CD4-positive, CD25-positive, alpha-beta regulatory T cell (primary cell): ENCODE results near the gene APOBEC3H. TPM values are rescaled to one million over a fixed set of nuclear protein-coding genes. Genes with fewer than 3 reads are reported as not detected.
A peak's percentile ranks its signal among the peaks of the same experiment; 100 is the strongest.

Source experiments
- ATAC-seq, 2 donors: fragments of 150-1000 bp; cut with Tn5 transposase; one replicate each; pipeline ENCODE4 v1.10.0; 2021; ENCODE audit warnings: low read depth in 2 of 2, moderate number of reproducible peaks in 2 of 2, moderate library complexity in 1 of 2
- DNase-seq, 3 donors: peaks; one replicate each; pipeline versions ENCODE4 v3.0.0 to v3.0.0-alpha.2; 2012 to 2022; ENCODE audit warnings: mixed read lengths in 1 of 3
- H3K27ac ChIP-seq: one replicate; pipeline ENCODE4 v1.7.0; 2013; ENCODE audit warnings: mild to moderate bottlenecking, low read length; ENCODE audit not compliant: insufficient read depth, poor library complexity, severe bottlenecking
- H3K27me3 ChIP-seq: one replicate; pipeline ENCODE4 v1.7.0; 2013; ENCODE audit warnings: low read length; ENCODE audit not compliant: control insufficient read depth, insufficient read depth
- H3K36me3 ChIP-seq: one replicate; pipeline ENCODE4 v1.7.0; 2013; ENCODE audit warnings: mild to moderate bottlenecking, low read length, moderate library complexity; ENCODE audit not compliant: control insufficient read depth, insufficient read depth
- H3K4me1 ChIP-seq: 2 replicates; pipeline ENCODE4 v1.7.0; 2013; ENCODE audit warnings: mild to moderate bottlenecking, low read length; ENCODE audit not compliant: insufficient read depth, control insufficient read depth, poor library complexity, severe bottlenecking
- H3K4me3 ChIP-seq: one replicate; pipeline ENCODE4 v1.7.0; 2013; ENCODE audit warnings: low read depth, mild to moderate bottlenecking, low read length, moderate library complexity
- H3K9me3 ChIP-seq, 2 experiments: 1 replicate in 1 of 2; 2 replicates in 1 of 2; pipeline ENCODE4 v1.7.0; 2013; ENCODE audit warnings: low read length in 2 of 2, mild to moderate bottlenecking in 1 of 2, moderate library complexity in 1 of 2; ENCODE audit not compliant: control insufficient read depth in 2 of 2
- H3K27ac Mint-ChIP-seq, 3 donors: one replicate each; pipeline ENCODE4 v1.8.0; 2020 to 2022; ENCODE audit warnings: mild to moderate bottlenecking in 3 of 3, mixed read lengths in 3 of 3, moderate library complexity in 2 of 3
- H3K27me3 Mint-ChIP-seq: one replicate; pipeline ENCODE4 v1.8.0; 2022; ENCODE audit warnings: mild to moderate bottlenecking, mixed read lengths
- H3K36me3 Mint-ChIP-seq: one replicate; pipeline ENCODE4 v1.8.0; 2020; ENCODE audit warnings: mixed read lengths
- H3K4me1 Mint-ChIP-seq, 4 donors: one replicate each; pipeline ENCODE4 v1.8.0; 2020 to 2022; ENCODE audit warnings: mixed read lengths in 4 of 4, mild to moderate bottlenecking in 1 of 4
- H3K4me3 Mint-ChIP-seq, 4 donors: one replicate each; pipeline ENCODE4 v1.8.0; 2020 to 2022; ENCODE audit warnings: mild to moderate bottlenecking in 4 of 4, mixed read lengths in 4 of 4, moderate library complexity in 3 of 4
- H3K9me3 Mint-ChIP-seq, 7 donors: one replicate each; pipeline ENCODE4 v1.8.0; 2020 to 2022; ENCODE audit warnings: mixed read lengths in 7 of 7, mild to moderate bottlenecking in 3 of 7, moderate library complexity in 2 of 7
- polyA plus RNA-seq, 4 donors: library from polyadenylated mRNA; unstranded; fragments of 300-500 nt; fragmentation: Illumina TruSeq; gene quantifications; one replicate each; pipeline ENCODE4 v1.2.3, GENCODE V29; 2021
- total RNA-seq: library from RNA; stranded (reverse); gene quantifications from one replicate; pipeline ENCODE4 v1.2.3, GENCODE V29; 2022

The APOBEC3H gene
- total and polyA plus RNA-seq, 5 donors from 2014 or later: 1.7 to 7.8 (median 2.6) TPM

GRCh38 chr22:39135092-39135896 is 38.2 kb downstream of the APOBEC3H start:
- peaks cover 50% of the 10 kb centered on the region for H3K36me3 ChIP-seq
- Mint-ChIP-seq H3K27me3 (no peaks in the 10 kb centered on the region), H3K36me3 (peaks cover 10% of the 10 kb centered on the region), H3K27ac (no peak overlapping the region), H3K4me3 (no peak overlapping the region), H3K9me3 (no peaks in the 10 kb centered on the region), H3K4me1 (peaks cover 0 to 13% (median 3%) of the 10 kb centered on the region in 4 donors)
- H3K27ac ChIP-seq: no peak overlapping the region
- H3K4me3 ChIP-seq: no peak overlapping the region
- no peaks in the 10 kb centered on the region for H3K27me3 ChIP-seq
- peak in 1 of 3 donors; percentile 40 for DNase-seq
- peak; percentile 31 to 52 for ATAC-seq
- H3K9me3 ChIP-seq: no peaks in the 10 kb centered on the region
- no peaks in the 10 kb centered on the region for H3K4me1 ChIP-seq

- peaks cover 52% of the 10 kb centered on the region for H3K36me3 ChIP-seq
- H3K9me3 ChIP-seq: no peaks in the 10 kb centered on the region
- ATAC-seq (no peak), DNase-seq (no peak)
- Mint-ChIP-seq H3K4me1 (peaks cover 0 to 11% (median 5%) of the 10 kb centered on the region in 4 donors), H3K4me3 (no peak overlapping the region), H3K27me3 (no peaks in the 10 kb centered on the region), H3K9me3 (no peaks in the 10 kb centered on the region), H3K36me3 (peaks cover 3% of the 10 kb centered on the region), H3K27ac (no peak overlapping the region)
- no peaks in the 10 kb centered on the region for H3K4me1 ChIP-seq
- no peak overlapping the region for H3K27ac ChIP-seq
- H3K4me3 ChIP-seq: no peak overlapping the region
- H3K27me3 ChIP-seq: no peaks in the 10 kb centered on the region
Observed at GRCh38 chr22:39136317-39136716, 39.3 kb downstream of the APOBEC3H start.

- no peak overlapping the region for H3K27ac ChIP-seq
- Mint-ChIP-seq H3K9me3 (no peaks in the 10 kb centered on the region), H3K27me3 (no peaks in the 10 kb centered on the region), H3K27ac (no peak overlapping the region), H3K4me1 (peaks cover 2 to 18% (median 10%) of the 10 kb centered on the region in 4 donors), H3K4me3 (no peak overlapping the region), H3K36me3 (peaks cover 3% of the 10 kb centered on the region)
- no peak overlapping the region for H3K4me3 ChIP-seq
- H3K27me3 ChIP-seq: no peaks in the 10 kb centered on the region
- peaks cover 34% of the 10 kb centered on the region for H3K36me3 ChIP-seq
- peaks cover 1% of the 10 kb centered on the region for H3K4me1 ChIP-seq
- DNase-seq: no peak
- H3K9me3 ChIP-seq: no peaks in the 10 kb centered on the region
- ATAC-seq: no peak
Observed at GRCh38 chr22:39138357-39138997, 41.4 kb downstream of the APOBEC3H start.

GRCh38 chr22:39139933-39140332 is 42.9 kb downstream of the APOBEC3H start:
- Histone ChIP-seq H3K27me3 (no peaks in the 10 kb centered on the region), H3K4me1 (peaks cover 16% of the 10 kb centered on the region), H3K27ac (no peak overlapping the region), H3K36me3 (peaks cover 24% of the 10 kb centered on the region), H3K4me3 (no peak overlapping the region), H3K9me3 (no peaks in the 10 kb centered on the region)
- Mint-ChIP-seq H3K9me3 (no peaks in the 10 kb centered on the region), H3K27ac (peak overlapping the region in 2 of 3 donors; percentile 38 to 57), H3K27me3 (no peaks in the 10 kb centered on the region), H3K4me3 (peak overlapping the region in 1 of 4 donors; percentile 56), H3K36me3 (peaks cover 3% of the 10 kb centered on the region), H3K4me1 (peaks cover 4 to 30% (median 17%) of the 10 kb centered on the region in 4 donors)
- no peak for DNase-seq
- ATAC-seq: no peak

GRCh38 chr22:39142088-39142680 is 45.1 kb downstream of the APOBEC3H start:
- peaks cover 18% of the 10 kb centered on the region for H3K36me3 ChIP-seq
- ATAC-seq (no peak), DNase-seq (no peak)
- H3K4me1 Mint-ChIP-seq: peaks cover 11 to 40% (median 26%) of the 10 kb centered on the region in 4 donors
- H3K9me3 Mint-ChIP-seq: no peaks in the 10 kb centered on the region
- no peak overlapping the region for H3K27ac ChIP-seq
- no peaks in the 10 kb centered on the region for H3K9me3 ChIP-seq
- no peaks in the 10 kb centered on the region for H3K27me3 Mint-ChIP-seq
- peaks cover 31% of the 10 kb centered on the region for H3K4me1 ChIP-seq
- H3K36me3 Mint-ChIP-seq: no peaks in the 10 kb centered on the region
- no peaks in the 10 kb centered on the region for H3K27me3 ChIP-seq
- H3K4me3 ChIP-seq: no peak overlapping the region
- no peak overlapping the region for H3K4me3 Mint-ChIP-seq
- no peak overlapping the region for H3K27ac Mint-ChIP-seq

- H3K9me3 ChIP-seq: no peaks in the 10 kb centered on the region
- H3K4me3 Mint-ChIP-seq: peak overlapping the region; percentile 89 to 99 (median 94)
- H3K4me1 Mint-ChIP-seq: peaks cover 11 to 55% (median 34%) of the 10 kb centered on the region in 4 donors
- ATAC-seq (peak; percentile 29 to 33), DNase-seq (peak; percentile 40 to 77 (median 56))
- no peaks in the 10 kb centered on the region for H3K27me3 Mint-ChIP-seq
- no peaks in the 10 kb centered on the region for H3K36me3 Mint-ChIP-seq
- peaks cover 51% of the 10 kb centered on the region for H3K4me1 ChIP-seq
- peak overlapping the region; percentile 96 for H3K27ac ChIP-seq
- no peaks in the 10 kb centered on the region for H3K9me3 Mint-ChIP-seq
- H3K27me3 ChIP-seq: no peaks in the 10 kb centered on the region
- H3K4me3 ChIP-seq: peak overlapping the region; percentile 88
- H3K27ac Mint-ChIP-seq: peak overlapping the region; percentile 94 to 96 (median 95)
- peaks cover 7% of the 10 kb centered on the region for H3K36me3 ChIP-seq
Observed at GRCh38 chr22:39144101-39144767, 47.2 kb downstream of the APOBEC3H start.

- Histone ChIP-seq H3K36me3 (peaks cover 6% of the 10 kb centered on the region), H3K9me3 (no peaks in the 10 kb centered on the region), H3K27me3 (no peaks in the 10 kb centered on the region), H3K4me3 (peak overlapping the region; percentile 77), H3K27ac (peak overlapping the region; percentile 96), H3K4me1 (peaks cover 73% of the 10 kb centered on the region)
- DNase-seq (no peak), ATAC-seq (no peak)
- peak overlapping the region; percentile 91 to 99 (median 93) for H3K4me3 Mint-ChIP-seq
- H3K9me3 Mint-ChIP-seq: no peaks in the 10 kb centered on the region
- H3K27me3 Mint-ChIP-seq: no peaks in the 10 kb centered on the region
- H3K4me1 Mint-ChIP-seq: peaks cover 11 to 75% (median 50%) of the 10 kb centered on the region in 4 donors
- H3K36me3 Mint-ChIP-seq: peaks cover 6% of the 10 kb centered on the region
- H3K27ac Mint-ChIP-seq: peak overlapping the region; percentile 97 to 99 (median 98)
Observed at GRCh38 chr22:39146256-39147101, 49.4 kb downstream of the APOBEC3H start.
